PC-3 (cell line): Measurements from ENCODE around the gene SP1.

ENCODE experiments used
- CTCF ChIP-seq: fragments of 300-600 bp; sonication (generic); conservative IDR thresholded peaks from 2 replicates; pipeline ENCODE4 v1.5.1; 2017; ENCODE audit warnings: antibody characterized with exemption, low read depth, mild to moderate bottlenecking, low read length
- EZH2 ChIP-seq: fragments of 300-600 bp; sonication (generic); IDR thresholded peaks from one replicate; pipeline ENCODE4 v1.6.1; 2017; ENCODE audit warnings: antibody characterized with exemption, mild to moderate bottlenecking, low read length; ENCODE audit not compliant: unreplicated experiment
- EZH2phosphoT487 ChIP-seq: fragments of 300-600 bp; sonication (generic); IDR thresholded peaks from 2 replicates; pipeline ENCODE4 v1.6.1; 2018; ENCODE audit warnings: mild to moderate bottlenecking, antibody characterized with exemption, low read length, borderline replicate concordance

- TF ChIP-seq CTCF (no peak), EZH2 (no peak), EZH2phosphoT487 (no peak)
These were observed 48.8 kb downstream of the SP1 start for GRCh38 chr12:53428741-53429140.
